Common myeloid progenitor, CD34-positive (primary cell): ENCODE results near the gene ZNF224.
"Not testable (repeated sequence)": the region's sequence is repeated elsewhere in the genome, so short reads cannot be mapped to it uniquely, and the experiment has no call there.

Source experiments
- CTCF ChIA-PET: fragments of 350-600 bp; sonication (Branson Sonifier 250); formaldehyde crosslinking; loops from one replicate; lab custom pipeline; 2021; ENCODE audit warnings: antibody characterized with exemption; lab: Charles Lee
- POLR2A ChIA-PET: fragments of 350-600 bp; sonication (Branson Sonifier 250); formaldehyde crosslinking; loops from one replicate; lab custom pipeline; 2021; ENCODE audit warnings: antibody characterized with exemption; lab: Charles Lee
- DNase-seq, 3 donors: peaks; one replicate each; pipeline versions ENCODE4 v3.0.0 to v3.0.0-alpha.2; 2013
- H3K27ac ChIP-seq, 2 experiments: 1 replicate in 1 of 2; 2 replicates in 1 of 2; pipeline ENCODE4 v1.7.0; 2013; ENCODE audit warnings: inconsistent platforms in 2 of 2, low read length in 2 of 2, mild to moderate bottlenecking in 2 of 2, low read depth in 1 of 2, moderate library complexity in 1 of 2; ENCODE audit not compliant: severe bottlenecking in 2 of 2, insufficient read depth in 1 of 2, poor library complexity in 1 of 2
- H3K27me3 ChIP-seq, 5 experiments: replicated peaks in 2 of 5; 1 replicate in 3 of 5; 2 replicates in 2 of 5; pipeline versions ENCODE4 v1.6.1 to v1.7.0; 2013; ENCODE audit warnings: low read length in 4 of 5, mild to moderate bottlenecking in 2 of 5, moderate library complexity in 2 of 5, inconsistent platforms in 1 of 5; ENCODE audit not compliant: insufficient read depth in 5 of 5, control insufficient read depth in 4 of 5
- H3K36me3 ChIP-seq, 4 experiments: 1 replicate in 2 of 4; 2 replicates in 2 of 4; pipeline versions ENCODE4 v1.6.1 to v1.7.0; 2013; ENCODE audit warnings: low read length in 3 of 4, control low read depth in 1 of 4, mild to moderate bottlenecking in 1 of 4; ENCODE audit not compliant: control insufficient read depth in 4 of 4, insufficient read depth in 4 of 4
- H3K4me1 ChIP-seq, 4 experiments: 1 replicate in 3 of 4; 2 replicates in 1 of 4; pipeline versions ENCODE4 v1.6.1 to v1.7.1; 2013; ENCODE audit warnings: low read length in 3 of 4, mild to moderate bottlenecking in 3 of 4, control low read depth in 1 of 4, inconsistent platforms in 1 of 4, moderate library complexity in 1 of 4; ENCODE audit not compliant: control insufficient read depth in 4 of 4, insufficient read depth in 4 of 4; ENCODE audit errors: control extremely low read depth in 1 of 4
- H3K4me3 ChIP-seq, 7 experiments: 1 replicate in 4 of 7; 2 replicates in 3 of 7; pipeline versions ENCODE4 v1.5.1 to v1.7.0; 2013; ENCODE audit warnings: mild to moderate bottlenecking in 7 of 7, low read length in 6 of 7, moderate library complexity in 6 of 7, inconsistent platforms in 2 of 7, low read depth in 2 of 7, control low read depth in 1 of 7; ENCODE audit not compliant: insufficient read depth in 4 of 7, control insufficient read depth in 1 of 7; ENCODE audit errors: extremely low read depth in 1 of 7
- H3K9me3 ChIP-seq, 5 experiments: 1 replicate in 4 of 5; 2 replicates in 1 of 5; pipeline versions ENCODE4 v1.6.1 to v1.7.1; 2013; ENCODE audit warnings: low read length in 4 of 5, mild to moderate bottlenecking in 2 of 5, inconsistent platforms in 1 of 5, low read depth in 1 of 5, moderate library complexity in 1 of 5; ENCODE audit not compliant: control insufficient read depth in 4 of 5, insufficient read depth in 2 of 5; ENCODE audit errors: control extremely low read depth in 1 of 5
- WGBS: methylation state at CpG from one replicate; pipeline ENCODE4 v1.1.5; 2013; ENCODE audit not compliant: insufficient coverage; 5-methylcytosine and 5-hydroxymethylcytosine counted together

The ZNF224 gene

GRCh38 chr19:44121162-44121561 lies 27.0 kb downstream of the ZNF224 start:
- POLR2A ChIA-PET, CTCF ChIA-PET, DNase-seq, H3K27ac ChIP-seq, H3K4me3 ChIP-seq, H3K27me3 ChIP-seq, H3K4me1 ChIP-seq: not testable (repeated sequence)
- peaks cover 28 to 81% (median 30%) of the 10 kb centered on the region in 4 experiments for H3K36me3 ChIP-seq
- H3K9me3 ChIP-seq = peaks cover 4 to 48% (median 12%) of the 10 kb centered on the region in 5 experiments
- 100% methylated on average over 2 of the region's 4 CpGs for WGBS

GRCh38 chr19:44131955-44132354 lies 37.8 kb downstream of the ZNF224 start:
- Histone ChIP-seq H3K9me3 (peaks cover 21 to 74% (median 38%) of the 10 kb centered on the region in 5 experiments), H3K36me3 (peaks cover 23 to 54% (median 37%) of the 10 kb centered on the region in 4 experiments), H3K4me3 (no peak overlapping the region), H3K27me3 (no peaks in the 10 kb centered on the region), H3K27ac (no peak overlapping the region), H3K4me1 (no peaks in the 10 kb centered on the region)
- ChIA-PET POLR2A (no interaction called here), CTCF (no interaction called here)
- no peak for DNase-seq
- WGBS = 100% methylated on average over 3 of the region's 5 CpGs

GRCh38 chr19:44141191-44142058 lies 47.3 kb downstream of the ZNF224 start, which contains the start of gene ZNF234:
Gene ZNF234, plus strand, starts transcription at chr19:44141554. Its CDS starts 3,079 bp downstream, at chr19:44144633.
- Histone ChIP-seq H3K27me3 (no peaks in the 10 kb centered on the region), H3K9me3 (peaks cover 0 to 4% (median 4%) of the 10 kb centered on the region in 5 experiments), H3K4me1 (peaks cover 0 to 18% (median 11%) of the 10 kb centered on the region in 4 experiments), H3K27ac (peak within 1 kb of the TSS; percentile 47 to 80), H3K4me3 (peak within 1 kb of the TSS; percentile 90 to 99 (median 93)), H3K36me3 (peaks cover 14 to 28% (median 21%) of the 10 kb centered on the region in 4 experiments)
- CTCF ChIA-PET = no interaction called here
- WGBS = 1% methylated on average over 41 of the region's 52 CpGs
- DNase-seq = peak; percentile 83 to 86 (median 86)
- POLR2A ChIA-PET = interaction anchor here (0.6 kb wide), 1 partner anchor 127 kb away, joined by 5 read pairs; no protein-coding TSS in a partner anchor

GRCh38 chr19:44142059-44142433 lies 47.9 kb downstream of the ZNF224 start:
- Histone ChIP-seq H3K27me3 (no peaks in the 10 kb centered on the region), H3K4me3 (peak overlapping the region; percentile 90 to 99 (median 93)), H3K9me3 (peaks cover 0 to 4% (median 4%) of the 10 kb centered on the region in 5 experiments), H3K27ac (peak overlapping the region in 1 of 2 experiments; percentile 80), H3K36me3 (peaks cover 14 to 32% (median 22%) of the 10 kb centered on the region in 4 experiments), H3K4me1 (peaks cover 0 to 18% (median 11%) of the 10 kb centered on the region in 4 experiments)
- peak in 2 of 3 donors; percentile 28 to 40 for DNase-seq
- 11% methylated on average over 10 of the region's 13 CpGs for WGBS
- ChIA-PET POLR2A (interaction anchor here (0.6 kb wide), 1 partner anchor 127 kb away, joined by 5 read pairs; no protein-coding TSS in a partner anchor), CTCF (no interaction called here)

GRCh38 chr19:44149776-44150175 lies 55.6 kb downstream of the ZNF224 start:
- CTCF ChIA-PET = no interaction called here
- H3K9me3 ChIP-seq = peaks cover 5 to 45% (median 20%) of the 10 kb centered on the region in 5 experiments
- POLR2A ChIA-PET = no interaction called here
- no peak for DNase-seq
- no peak overlapping the region for H3K27ac ChIP-seq
- H3K4me3 ChIP-seq = no peak overlapping the region
- H3K27me3 ChIP-seq = no peaks in the 10 kb centered on the region
- H3K4me1 ChIP-seq = no peaks in the 10 kb centered on the region
- whole genome bisulfite sequencing = 100% methylated on average over 3 of the region's 4 CpGs
- peaks cover 31 to 95% (median 63%) of the 10 kb centered on the region in 4 experiments for H3K36me3 ChIP-seq

- no peaks in the 10 kb centered on the region for H3K27me3 ChIP-seq
- DNase-seq = no peak
- no peak overlapping the region for H3K4me3 ChIP-seq
- H3K36me3 ChIP-seq = peaks cover 36 to 94% (median 62%) of the 10 kb centered on the region in 4 experiments
- H3K9me3 ChIP-seq = peaks cover 12 to 57% (median 26%) of the 10 kb centered on the region in 5 experiments
- ChIA-PET CTCF (no interaction called here), POLR2A (no interaction called here)
- 100% methylated on average over 4 of the region's 5 CpGs for WGBS
- no peaks in the 10 kb centered on the region for H3K4me1 ChIP-seq
- H3K27ac ChIP-seq = no peak overlapping the region
Measured at GRCh38 chr19:44151491-44151890, 57.3 kb downstream of the ZNF224 start.

GRCh38 chr19:44156475-44156874 lies 62.3 kb downstream of the ZNF224 start:
- no peaks in the 10 kb centered on the region for H3K27me3 ChIP-seq
- POLR2A ChIA-PET = no interaction called here
- no peaks in the 10 kb centered on the region for H3K4me1 ChIP-seq
- CTCF ChIA-PET = no interaction called here
- H3K9me3 ChIP-seq = peaks cover 23 to 78% (median 43%) of the 10 kb centered on the region in 5 experiments
- peaks cover 43 to 65% (median 46%) of the 10 kb centered on the region in 4 experiments for H3K36me3 ChIP-seq
- no CpG with 5 or more reads among the region's 2 CpGs for WGBS
- no peak overlapping the region for H3K27ac ChIP-seq
- no peak overlapping the region for H3K4me3 ChIP-seq
- DNase-seq = no peak
